ENCODE data around the gene MAGED2. TPM values are rescaled to one million over a fixed set of nuclear protein-coding genes. Genes with fewer than 3 reads are reported as not detected.

The MAGED2 gene, protein sequence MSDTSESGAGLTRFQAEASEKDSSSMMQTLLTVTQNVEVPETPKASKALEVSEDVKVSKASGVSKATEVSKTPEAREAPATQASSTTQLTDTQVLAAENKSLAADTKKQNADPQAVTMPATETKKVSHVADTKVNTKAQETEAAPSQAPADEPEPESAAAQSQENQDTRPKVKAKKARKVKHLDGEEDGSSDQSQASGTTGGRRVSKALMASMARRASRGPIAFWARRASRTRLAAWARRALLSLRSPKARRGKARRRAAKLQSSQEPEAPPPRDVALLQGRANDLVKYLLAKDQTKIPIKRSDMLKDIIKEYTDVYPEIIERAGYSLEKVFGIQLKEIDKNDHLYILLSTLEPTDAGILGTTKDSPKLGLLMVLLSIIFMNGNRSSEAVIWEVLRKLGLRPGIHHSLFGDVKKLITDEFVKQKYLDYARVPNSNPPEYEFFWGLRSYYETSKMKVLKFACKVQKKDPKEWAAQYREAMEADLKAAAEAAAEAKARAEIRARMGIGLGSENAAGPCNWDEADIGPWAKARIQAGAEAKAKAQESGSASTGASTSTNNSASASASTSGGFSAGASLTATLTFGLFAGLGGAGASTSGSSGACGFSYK
- total RNA-seq (2022; extraction: Qiagen RNA extraction) = 73.0 to 94.8 TPM (median 85.6 TPM) in 5 replicates

DNA sequence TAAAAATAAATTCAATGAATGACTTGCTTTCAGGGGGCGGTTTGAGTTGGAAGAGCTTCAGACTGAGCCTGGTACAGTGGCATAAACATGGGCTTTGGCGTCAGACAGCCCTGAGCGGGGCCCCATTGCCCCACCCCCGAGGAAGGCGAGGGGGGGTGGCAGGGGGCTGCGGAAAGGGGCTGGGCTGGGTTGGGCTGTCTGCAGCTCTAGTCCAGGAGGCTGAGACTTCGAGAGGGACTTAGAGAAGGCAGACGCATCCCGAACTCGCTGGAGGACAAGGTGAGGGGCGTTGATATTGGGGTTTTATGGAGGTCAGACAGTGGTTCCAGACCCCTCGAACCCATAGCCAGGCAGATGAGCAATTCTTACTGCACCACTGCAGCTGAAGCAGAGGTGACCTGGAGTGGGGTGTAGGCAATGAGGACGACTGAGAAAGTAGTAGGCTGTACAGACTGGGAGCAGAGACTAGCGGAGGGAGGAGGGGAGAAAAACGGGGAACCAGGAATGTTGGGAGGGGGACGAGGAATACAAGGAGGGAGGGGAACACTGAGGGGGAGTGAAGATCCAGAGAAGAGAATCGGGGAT is at the start of gene MAGED2:
Gene MAGED2, plus strand, starts transcription at position 222 of the 585 bp plus-strand sequence. CDS start 1,587 bp downstream, outside the sequence.

DNA sequence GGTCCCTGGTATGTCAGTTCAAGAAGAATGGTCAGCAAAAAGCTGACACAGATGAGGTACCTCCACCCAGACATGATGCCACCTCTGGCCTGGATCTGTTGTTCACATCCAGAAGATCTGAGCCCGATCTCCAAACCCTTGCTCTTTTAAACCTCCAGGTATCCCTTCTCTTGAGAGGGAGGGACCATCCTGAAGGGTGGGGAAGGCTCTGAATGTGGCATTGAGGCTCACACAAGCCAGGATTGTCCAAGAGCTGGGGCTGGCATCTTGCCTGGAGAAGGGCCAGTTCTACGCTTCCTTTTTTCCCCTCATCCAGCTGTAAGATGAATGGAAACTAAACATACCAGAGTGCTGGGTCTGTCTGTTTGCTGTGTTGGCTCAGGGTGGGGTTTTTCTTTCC is 9.4 kb upstream of the MAGED2 start, which contains the start of gene ITIH6:
Gene ITIH6, minus strand, starts transcription at position 119 of the 400 bp plus-strand sequence. Its CDS starts 45 bp downstream, at position 74.

Other genes with a start within 250 kb of the MAGED2 start
- not detected in 5 replicates for gene ITIH6, start 9.5 kb upstream of the MAGED2 start, total RNA-seq (2022; extraction: Qiagen RNA extraction)
- 0.48 to 0.74 TPM (median 0.63 TPM) in 5 replicates for gene TRO, start 113.1 kb downstream of the MAGED2 start, total RNA-seq (2022; extraction: Qiagen RNA extraction)
- 0.06 to 0.14 TPM (median 0.09 TPM) in 4 of 5 replicates, not detected in the other for gene PFKFB1, start 186.4 kb downstream of the MAGED2 start, total RNA-seq (2022; extraction: Qiagen RNA extraction)
- gene APEX2, start 192.6 kb downstream of the MAGED2 start, total RNA-seq (2022; extraction: Qiagen RNA extraction) = 28.5 to 32.3 TPM (median 30.0 TPM) in 5 replicates
- not detected in 5 replicates for gene ALAS2, start 223.2 kb downstream of the MAGED2 start, total RNA-seq (2022; extraction: Qiagen RNA extraction)

Data from A549 treated with Hydrocortisone at 1 μM for 4 hours (cell line).